Esophagus muscularis mucosa (tissue), 4 donors: ENCODE results near the gene PRR5L. TPM values are rescaled to one million over a fixed set of nuclear protein-coding genes. Genes with fewer than 3 reads are reported as not detected.

Source experiments
- DNase-seq: peaks from one replicate; pipeline ENCODE4 v3.0.0-alpha.2; 2017; ENCODE audit errors: extremely low spot score
- H3K27ac ChIP-seq, 4 donors: fragments of 200-600 bp; sonication (generic); replicated peaks in 1 of 4; 1 replicate in 3 of 4; 2 replicates in 1 of 4; pipeline ENCODE4 v1.5.1; 2016 to 2019; ENCODE audit warnings: mild to moderate bottlenecking in 1 of 4
- H3K27me3 ChIP-seq, 4 donors: fragments of 200-600 bp; sonication (generic); one replicate each; pipeline versions ENCODE4 v1.5.1 to v1.6.0; 2016 to 2019
- H3K36me3 ChIP-seq, 4 donors: fragments of 200-600 bp; sonication (generic); one replicate each; pipeline ENCODE4 v1.5.1; 2016 to 2019
- H3K4me1 ChIP-seq, 4 donors: fragments of 200-600 bp; sonication (generic); one replicate each; pipeline ENCODE4 v1.5.1; 2016 to 2019
- H3K4me3 ChIP-seq, 4 donors: fragments of 200-600 bp; sonication (generic); 1 replicate in 2 of 4; 2 replicates in 2 of 4; pipeline ENCODE4 v1.5.1; 2016 to 2019; ENCODE audit warnings: mild to moderate bottlenecking in 4 of 4, moderate library complexity in 1 of 4
- H3K9me3 ChIP-seq, 4 donors: fragments of 200-600 bp; sonication (generic); 1 replicate in 3 of 4; 2 replicates in 1 of 4; pipeline ENCODE4 v1.5.1; 2016 to 2019
- EP300 ChIP-seq: sonication (generic); formaldehyde crosslinking; IDR thresholded peaks from one replicate; pipeline ENCODE4 v1.6.1; 2017; ENCODE audit warnings: antibody characterized with exemption
- POLR2A ChIP-seq: fragments of 450-650 bp; IDR thresholded peaks from one replicate; pipeline ENCODE4 v1.6.1; 2017; ENCODE audit warnings: antibody characterized with exemption, moderate library complexity, mild to moderate bottlenecking, low read depth
- POLR2AphosphoS5 ChIP-seq, 2 donors: sonication (generic); formaldehyde crosslinking; IDR thresholded peaks; one replicate each; pipeline ENCODE4 v1.6.1; 2017; ENCODE audit warnings: antibody characterized with exemption in 2 of 2
- WGBS: methylation state at CpG from one replicate; pipeline ENCODE4 v1.1.5; 2018; 5-methylcytosine and 5-hydroxymethylcytosine counted together
- intact Hi-C: fragments of 100-400 bp; cut with DNase I; formaldehyde crosslinking; loops from one replicate; pipeline ENCODE4 v1.15.1; 2023
- total RNA-seq, 4 donors: library from RNA; depleted of rRNA; stranded (reverse); fragments of >200 nt; gene quantifications; one replicate each; pipeline versions ENCODE4 v1.1.0 to v1.2.1, GENCODE V29; 2016
- TF ChIP-seq, protein P1 (sequence below), 3 experiments: fragments of 200-600 bp in 2 of 3; fragments of 450-650 bp in 1 of 3; sonication (generic) in 2 of 3; IDR thresholded peaks; one replicate each; pipeline ENCODE4 v1.5.1; 2017 to 2019; ENCODE audit warnings: antibody characterized with exemption in 3 of 3, mild to moderate bottlenecking in 2 of 3, moderate library complexity in 1 of 3

Gene PRR5L
- total RNA-seq, 4 donors from 2014 or later, result 1.7 to 9.6 (median 3.1) TPM

DNA sequence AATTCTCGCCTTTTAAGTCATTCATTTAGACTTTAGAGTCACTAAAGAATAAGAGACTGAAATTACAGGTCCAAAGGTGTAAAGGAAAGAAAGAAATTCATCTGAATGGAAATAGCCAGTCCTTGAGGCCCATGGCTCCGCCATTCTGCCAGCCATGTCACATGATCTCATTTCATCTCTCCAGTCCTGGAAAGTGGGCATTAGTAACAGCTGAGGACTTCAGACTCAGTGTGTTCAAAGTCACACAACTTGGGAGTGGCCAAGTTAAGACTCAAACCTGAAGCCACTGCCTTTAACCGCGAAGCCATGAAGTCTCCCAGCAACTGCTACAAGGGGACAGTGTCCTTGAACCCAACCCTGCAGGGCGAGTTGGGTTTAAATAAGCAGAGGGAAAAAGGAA, 103.7 kb downstream of the PRR5L start:
- H3K9me3 ChIP-seq, result no peaks in the 10 kb centered on the region
- H3K27ac ChIP-seq, result no peak overlapping the region
- H3K36me3 ChIP-seq, result no peaks in the 10 kb centered on the region
- WGBS, result 92% methylated on average over 5 of the region's 5 CpGs
- no peak for DNase-seq
- H3K27me3 ChIP-seq, result no peaks in the 10 kb centered on the region
- TF ChIP-seq, protein P1, sequence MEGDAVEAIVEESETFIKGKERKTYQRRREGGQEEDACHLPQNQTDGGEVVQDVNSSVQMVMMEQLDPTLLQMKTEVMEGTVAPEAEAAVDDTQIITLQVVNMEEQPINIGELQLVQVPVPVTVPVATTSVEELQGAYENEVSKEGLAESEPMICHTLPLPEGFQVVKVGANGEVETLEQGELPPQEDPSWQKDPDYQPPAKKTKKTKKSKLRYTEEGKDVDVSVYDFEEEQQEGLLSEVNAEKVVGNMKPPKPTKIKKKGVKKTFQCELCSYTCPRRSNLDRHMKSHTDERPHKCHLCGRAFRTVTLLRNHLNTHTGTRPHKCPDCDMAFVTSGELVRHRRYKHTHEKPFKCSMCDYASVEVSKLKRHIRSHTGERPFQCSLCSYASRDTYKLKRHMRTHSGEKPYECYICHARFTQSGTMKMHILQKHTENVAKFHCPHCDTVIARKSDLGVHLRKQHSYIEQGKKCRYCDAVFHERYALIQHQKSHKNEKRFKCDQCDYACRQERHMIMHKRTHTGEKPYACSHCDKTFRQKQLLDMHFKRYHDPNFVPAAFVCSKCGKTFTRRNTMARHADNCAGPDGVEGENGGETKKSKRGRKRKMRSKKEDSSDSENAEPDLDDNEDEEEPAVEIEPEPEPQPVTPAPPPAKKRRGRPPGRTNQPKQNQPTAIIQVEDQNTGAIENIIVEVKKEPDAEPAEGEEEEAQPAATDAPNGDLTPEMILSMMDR (IDR thresholded peaks at IDR 0.05), result no peak
- no peak for TF ChIP-seq POLR2AphosphoS5 (IDR thresholded peaks at IDR 0.05)
- no peak for TF ChIP-seq EP300
- TF ChIP-seq POLR2A, result no peak
- H3K4me1 ChIP-seq, result no peaks in the 10 kb centered on the region
- intact Hi-C loops, result no loop called here
- no peak overlapping the region for H3K4me3 ChIP-seq

DNA sequence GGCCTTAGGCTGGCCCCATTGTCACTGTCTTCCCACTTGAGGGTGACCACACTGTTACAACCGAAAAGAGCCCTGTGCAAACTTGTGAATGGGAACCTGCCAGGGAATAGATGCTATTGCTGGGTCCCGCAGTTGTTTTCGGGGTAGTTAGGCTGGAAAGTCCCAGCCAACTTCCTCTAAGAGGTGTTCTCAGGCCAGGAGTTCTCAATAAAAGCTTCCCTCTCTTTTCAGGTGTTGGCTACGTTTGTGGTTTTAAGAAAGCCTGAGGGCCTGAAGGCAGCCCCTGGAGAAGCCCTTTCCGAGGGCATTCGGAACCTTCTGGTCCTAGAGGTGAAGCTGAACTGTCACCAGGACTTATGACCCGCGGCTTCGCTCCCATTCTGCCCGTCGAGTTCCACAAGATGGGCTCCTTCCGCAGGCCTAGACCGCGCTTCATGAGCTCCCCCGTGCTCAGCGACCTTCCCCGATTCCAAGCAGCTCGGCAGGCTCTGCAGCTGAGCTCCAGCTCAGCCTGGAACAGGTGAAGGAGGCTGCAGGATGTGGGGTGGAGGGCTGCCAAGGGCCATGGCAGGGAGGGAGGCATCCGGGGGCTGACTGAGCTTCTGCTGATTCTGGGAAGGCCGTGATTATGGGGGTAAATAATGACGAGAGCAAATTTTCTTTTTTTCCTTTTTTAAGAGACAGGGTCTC, 104.8 kb downstream of the PRR5L start:
- H3K4me3 ChIP-seq, result no peak overlapping the region
- intact Hi-C loops, result no loop called here
- no peaks in the 10 kb centered on the region for H3K27me3 ChIP-seq
- no peaks in the 10 kb centered on the region for H3K9me3 ChIP-seq
- H3K4me1 ChIP-seq, result no peaks in the 10 kb centered on the region
- H3K36me3 ChIP-seq, result no peaks in the 10 kb centered on the region
- WGBS, result 82% methylated on average over 21 of the region's 21 CpGs
- TF ChIP-seq POLR2AphosphoS5 (IDR thresholded peaks at IDR 0.05), result no peak
- no peak for TF ChIP-seq EP300
- TF ChIP-seq, protein P1 (IDR thresholded peaks at IDR 0.05), result no peak
- TF ChIP-seq POLR2A, result no peak
- no peak overlapping the region for H3K27ac ChIP-seq
- no peak for DNase-seq

DNA sequence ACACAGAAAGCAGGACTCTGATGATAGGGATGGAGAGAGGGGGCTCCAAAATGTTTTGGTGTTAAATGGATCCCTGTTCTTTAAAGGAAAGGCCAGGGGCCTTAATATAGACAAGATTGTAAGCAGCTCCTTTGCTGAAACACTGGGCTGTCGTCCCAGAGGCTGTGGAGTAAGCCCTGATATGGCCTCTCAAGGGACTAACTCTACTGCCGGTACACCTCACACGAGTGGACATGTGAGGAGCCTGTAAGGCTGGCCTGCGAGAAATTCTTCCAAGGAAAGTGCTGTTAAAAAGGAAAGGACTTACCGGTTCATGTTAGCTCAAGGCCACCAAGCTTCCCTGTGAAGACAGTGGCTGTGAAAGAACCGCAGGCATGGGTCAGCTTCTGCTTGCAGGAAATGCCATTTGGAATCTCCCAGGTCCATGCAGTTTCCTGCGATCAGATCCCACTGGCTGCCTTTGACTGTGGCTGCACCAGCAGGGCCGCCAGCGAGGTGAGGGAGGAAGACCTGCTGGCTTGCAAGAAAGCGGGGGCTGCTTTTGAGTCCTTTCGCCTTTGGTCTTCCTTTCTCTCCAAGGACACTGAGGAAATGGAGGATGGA, 106.6 kb downstream of the PRR5L start:
- Histone ChIP-seq H3K9me3 (no peaks in the 10 kb centered on the region), H3K4me3 (no peak overlapping the region), H3K27me3 (no peaks in the 10 kb centered on the region), H3K4me1 (no peaks in the 10 kb centered on the region), H3K27ac (no peak overlapping the region), H3K36me3 (no peaks in the 10 kb centered on the region)
- no peak for TF ChIP-seq POLR2A
- no peak for TF ChIP-seq EP300
- 85% methylated on average over 11 of the region's 11 CpGs for WGBS
- intact Hi-C loops, result no loop called here
- no peak for DNase-seq

DNA sequence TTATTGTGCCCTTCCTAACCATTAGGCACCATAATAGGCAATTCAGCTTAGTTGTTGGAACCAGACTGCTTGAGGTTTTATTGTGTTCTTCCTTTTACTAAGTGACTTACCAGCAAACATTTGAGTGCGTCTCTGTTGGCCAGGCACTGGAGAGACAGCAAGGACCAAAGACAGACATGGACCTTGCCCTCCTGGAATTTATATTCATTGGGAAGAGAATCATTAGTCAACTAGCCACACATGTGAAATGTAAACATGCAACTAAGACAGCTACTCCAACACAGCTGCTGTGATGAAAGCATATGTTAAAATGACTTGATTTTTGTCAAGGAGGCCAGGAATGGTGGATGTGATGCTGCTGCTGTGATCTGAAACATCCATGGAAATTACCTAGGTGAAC, 107.6 kb downstream of the PRR5L start:
- H3K4me3 ChIP-seq, result no peak overlapping the region
- WGBS, result 100% methylated on average over 1 of the region's 1 CpG
- TF ChIP-seq, protein P1 (IDR thresholded peaks at IDR 0.05), result no peak
- no peak for TF ChIP-seq EP300
- no peak for TF ChIP-seq POLR2AphosphoS5 (IDR thresholded peaks at IDR 0.05)
- TF ChIP-seq POLR2A, result no peak
- H3K27ac ChIP-seq, result no peak overlapping the region
- no peaks in the 10 kb centered on the region for H3K9me3 ChIP-seq
- H3K36me3 ChIP-seq, result no peaks in the 10 kb centered on the region
- DNase-seq, result no peak
- intact Hi-C loops, result no loop called here
- H3K27me3 ChIP-seq, result no peaks in the 10 kb centered on the region
- no peaks in the 10 kb centered on the region for H3K4me1 ChIP-seq

DNA sequence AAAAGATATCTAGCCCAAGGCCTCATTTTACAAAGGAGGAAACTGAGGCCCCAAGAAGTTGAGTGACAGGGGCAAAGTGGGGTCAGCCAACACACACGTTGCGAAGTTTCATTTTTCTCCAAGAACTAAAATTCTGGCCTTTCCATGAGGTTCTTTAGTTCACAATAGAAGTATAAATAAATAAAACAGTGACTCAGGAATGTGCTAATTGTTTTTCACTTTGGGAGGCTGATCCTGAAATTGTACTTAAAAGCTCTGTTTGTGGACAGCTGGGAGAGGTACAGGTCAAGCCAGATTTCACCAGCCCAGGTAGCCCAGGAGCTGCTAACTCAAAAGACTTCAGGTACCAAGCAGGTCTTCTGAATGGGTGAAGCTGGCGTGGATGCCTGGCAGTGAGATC, 108.7 kb downstream of the PRR5L start:
- 82% methylated on average over 3 of the region's 3 CpGs for WGBS
- intact Hi-C loops, result no loop called here
- Histone ChIP-seq H3K4me3 (no peak overlapping the region), H3K9me3 (no peaks in the 10 kb centered on the region), H3K4me1 (peaks cover 0 to 12% (median 7%) of the 10 kb centered on the region in 4 donors), H3K36me3 (no peaks in the 10 kb centered on the region), H3K27ac (no peak overlapping the region), H3K27me3 (no peaks in the 10 kb centered on the region)
- no peak for DNase-seq
- TF ChIP-seq EP300 (no peak), POLR2AphosphoS5 (IDR thresholded peaks at IDR 0.05) (no peak), POLR2A (no peak)
- TF ChIP-seq, protein P1 (IDR thresholded peaks at IDR 0.05), result no peak
